ENCODE measurements around the gene GLOD4. TPM values are rescaled to one million over a fixed set of nuclear protein-coding genes. Genes with fewer than 3 reads are reported as not detected.
"Not testable (repeated sequence)": the region's sequence is repeated elsewhere in the genome, so short reads cannot be mapped to it uniquely, and the experiment has no call there.

Gene GLOD4
- total and polyA plus RNA-seq, 12 donors, result 29.8 to 107 (median 74.3) TPM

DNA sequence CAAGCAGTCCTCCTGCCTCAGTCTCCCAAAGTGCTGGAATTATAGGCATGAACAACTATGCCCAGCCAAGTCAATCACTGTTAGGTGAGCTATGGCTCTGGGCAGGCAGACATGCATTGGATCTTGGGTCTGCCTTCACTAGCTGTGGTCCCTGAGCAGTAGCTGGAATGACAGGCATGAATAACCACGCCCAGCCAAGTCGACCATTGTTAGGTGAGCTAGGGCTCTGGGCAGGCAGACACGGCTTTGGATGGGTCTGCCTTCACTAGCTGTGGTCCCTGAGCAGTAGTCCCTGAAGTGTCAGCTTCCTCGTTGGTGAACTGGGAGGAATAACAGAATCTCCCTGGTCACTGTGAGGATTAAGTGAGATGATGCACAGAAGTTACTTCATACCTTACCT is 6.5 kb upstream of the GLOD4 start:
- intact Hi-C loops (cut with DNase I), result no loop called here
- TF ChIP-seq POLR2A (IDR thresholded peaks at IDR 0.05) (no peak), CTCF (IDR thresholded peaks at IDR 0.05) (no peak)
- no peaks in the 10 kb centered on the region for H3K9me3 ChIP-seq (replicated peaks in 1 of 3)
- WGBS, 4 donors, result 76 to 100% (median 81%) methylated on average over 2 to 4 of the region's 4 CpGs
- H3K4me1 ChIP-seq (replicated peaks in 1 of 2), result peaks cover 0 to 6% of the 10 kb centered on the region in 2 donors
- no peaks in the 10 kb centered on the region for H3K27me3 ChIP-seq
- no peak overlapping the region for H3K27ac ChIP-seq
- H3K36me3 ChIP-seq (replicated peaks in 1 of 2), result peaks cover 0 to 44% of the 10 kb centered on the region in 2 donors
- DNase-seq, result no peak
- H3K4me3 ChIP-seq, result no peak overlapping the region

DNA sequence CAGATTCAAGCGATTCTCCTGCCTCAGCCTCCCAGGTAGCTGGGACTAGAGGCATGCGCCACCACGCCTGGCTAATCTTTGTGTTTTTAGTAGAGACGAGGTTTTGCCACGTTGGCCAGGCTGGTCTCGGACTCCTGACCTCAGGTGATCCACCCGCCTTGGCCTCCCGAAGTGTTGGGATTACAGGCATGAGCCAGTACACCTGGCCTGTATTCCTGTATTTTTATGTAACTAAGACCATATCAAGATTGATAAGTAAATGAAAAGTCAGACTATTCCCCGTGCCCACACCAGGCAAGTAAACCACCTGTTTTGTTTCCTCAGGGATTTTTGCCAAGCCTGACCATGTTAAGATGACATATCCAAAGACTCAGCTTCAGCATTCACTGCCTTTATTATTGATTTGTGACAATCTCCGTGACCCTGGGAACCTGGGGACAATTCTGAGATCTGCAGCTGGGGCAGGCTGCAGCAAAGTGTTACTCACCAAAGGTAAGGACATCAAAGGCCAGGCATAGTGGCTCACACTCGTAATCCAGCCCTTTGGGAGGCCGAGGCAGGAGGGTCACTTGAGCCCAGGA is 5.7 kb upstream of the GLOD4 start:
- no peaks in the 10 kb centered on the region for H3K27me3 ChIP-seq
- peaks cover 7 to 14% of the 10 kb centered on the region in 2 donors for H3K4me1 ChIP-seq (replicated peaks in 1 of 2)
- intact Hi-C loops (cut with DNase I), result no loop called here
- H3K36me3 ChIP-seq (replicated peaks in 1 of 2), result peaks cover 0 to 44% of the 10 kb centered on the region in 2 donors
- 88 to 95% (median 91%) methylated on average over 12 of the region's 12 CpGs for WGBS, 4 donors
- no peaks in the 10 kb centered on the region for H3K9me3 ChIP-seq (replicated peaks in 1 of 3)
- DNase-seq, result no peak
- H3K27ac ChIP-seq, result no peak overlapping the region
- H3K4me3 ChIP-seq, result no peak overlapping the region
- TF ChIP-seq POLR2A (IDR thresholded peaks at IDR 0.05), result no peak
- TF ChIP-seq CTCF (IDR thresholded peaks at IDR 0.05), result no peak

DNA sequence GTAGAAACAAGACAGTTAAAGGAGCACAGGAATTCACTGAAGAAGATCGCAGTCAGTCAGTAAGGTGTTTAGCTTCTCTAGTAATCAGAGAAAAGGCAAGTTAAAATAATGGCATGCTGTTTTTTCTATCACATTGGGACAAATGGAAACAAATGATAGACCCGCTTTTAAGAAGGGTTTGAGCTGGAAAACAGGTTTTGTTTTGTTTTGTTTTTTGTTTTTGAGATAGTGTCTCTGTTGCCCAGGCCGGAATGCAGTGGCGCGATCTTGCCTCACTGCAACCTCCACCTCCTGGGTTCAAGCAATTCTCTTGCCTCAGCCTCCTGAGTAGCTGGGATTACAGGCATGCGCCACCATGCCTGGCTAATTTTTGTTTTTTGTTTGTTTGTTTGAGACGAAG is 3.8 kb upstream of the GLOD4 start:
- intact Hi-C loops (cut with DNase I); DNase-seq; H3K27ac ChIP-seq; H3K4me3 ChIP-seq; H3K27me3 ChIP-seq; H3K9me3 ChIP-seq (replicated peaks in 1 of 3): not testable (repeated sequence)
- WGBS, 4 donors, result 91 to 99% (median 96%) methylated on average over 7 of the region's 7 CpGs
- H3K4me1 ChIP-seq (replicated peaks in 1 of 2), result peaks cover 12 to 21% of the 10 kb centered on the region in 2 donors
- H3K36me3 ChIP-seq (replicated peaks in 1 of 2), result peaks cover 0 to 30% of the 10 kb centered on the region in 2 donors

- Histone ChIP-seq H3K36me3 (replicated peaks in 1 of 2) (peaks cover 0 to 19% of the 10 kb centered on the region in 2 donors), H3K9me3 (replicated peaks in 1 of 3) (no peaks in the 10 kb centered on the region), H3K4me3 (no peak overlapping the region), H3K4me1 (replicated peaks in 1 of 2) (peaks cover 12 to 23% of the 10 kb centered on the region in 2 donors), H3K27ac (no peak overlapping the region), H3K27me3 (no peaks in the 10 kb centered on the region)
- 69 to 73% (median 70%) methylated on average over 3 of the region's 3 CpGs for WGBS, 4 donors
- no peak for DNase-seq
- intact Hi-C loops (cut with DNase I), result no loop called here
- TF ChIP-seq CTCF (IDR thresholded peaks at IDR 0.05) (no peak), POLR2A (IDR thresholded peaks at IDR 0.05) (no peak)
Measured at GRCh38 chr17:784143-784542, 2.1 kb upstream of the GLOD4 start.

GRCh38 chr17:778096-778495 is 4.0 kb downstream of the GLOD4 start:
- intact Hi-C loops (cut with DNase I), result no loop called here
- no peak overlapping the region for H3K4me3 ChIP-seq
- 90 to 95% (median 92%) methylated on average over 11 of the region's 11 CpGs for WGBS, 4 donors
- no peak for TF ChIP-seq CTCF (IDR thresholded peaks at IDR 0.05)
- no peak for TF ChIP-seq POLR2A (IDR thresholded peaks at IDR 0.05)
- H3K36me3 ChIP-seq (replicated peaks in 1 of 2), result peaks cover 0 to 47% of the 10 kb centered on the region in 2 donors
- H3K27ac ChIP-seq, result no peak overlapping the region
- peaks cover 8 to 12% of the 10 kb centered on the region in 2 donors for H3K4me1 ChIP-seq (replicated peaks in 1 of 2)
- no peak for DNase-seq
- no peaks in the 10 kb centered on the region for H3K9me3 ChIP-seq (replicated peaks in 1 of 3)
- no peaks in the 10 kb centered on the region for H3K27me3 ChIP-seq
